ENCODE data around the gene IL17RB. TPM values are rescaled to one million over a fixed set of nuclear protein-coding genes. Genes with fewer than 3 reads are reported as not detected.

Gene IL17RB
- total RNA-seq, 1 donor from 2014 or later, result 12.4 TPM

DNA sequence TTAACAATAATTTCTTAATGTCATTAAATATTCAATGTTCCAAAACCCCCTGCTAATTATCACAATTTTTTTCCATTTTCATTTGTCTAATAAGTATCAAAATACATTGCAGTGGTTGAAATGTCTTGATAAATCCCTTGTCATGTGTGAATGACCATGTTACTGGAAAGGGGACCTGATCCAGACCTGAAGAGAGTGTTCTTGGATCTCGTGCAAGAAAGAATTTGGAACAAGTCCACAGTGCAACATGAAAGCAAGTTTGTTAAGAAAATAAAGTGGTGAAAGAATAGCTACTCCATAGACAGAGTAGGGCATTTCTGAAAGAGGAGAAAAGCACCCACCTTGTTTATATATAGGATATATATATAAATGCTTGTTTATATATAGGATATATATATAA lies 55.7 kb downstream of the IL17RB start:
- DNase-seq (no peak), ATAC-seq (no peak)
- H3K4me1 ChIP-seq, result peaks cover 4% of the 10 kb centered on the region
- TF ChIP-seq, protein P1, sequence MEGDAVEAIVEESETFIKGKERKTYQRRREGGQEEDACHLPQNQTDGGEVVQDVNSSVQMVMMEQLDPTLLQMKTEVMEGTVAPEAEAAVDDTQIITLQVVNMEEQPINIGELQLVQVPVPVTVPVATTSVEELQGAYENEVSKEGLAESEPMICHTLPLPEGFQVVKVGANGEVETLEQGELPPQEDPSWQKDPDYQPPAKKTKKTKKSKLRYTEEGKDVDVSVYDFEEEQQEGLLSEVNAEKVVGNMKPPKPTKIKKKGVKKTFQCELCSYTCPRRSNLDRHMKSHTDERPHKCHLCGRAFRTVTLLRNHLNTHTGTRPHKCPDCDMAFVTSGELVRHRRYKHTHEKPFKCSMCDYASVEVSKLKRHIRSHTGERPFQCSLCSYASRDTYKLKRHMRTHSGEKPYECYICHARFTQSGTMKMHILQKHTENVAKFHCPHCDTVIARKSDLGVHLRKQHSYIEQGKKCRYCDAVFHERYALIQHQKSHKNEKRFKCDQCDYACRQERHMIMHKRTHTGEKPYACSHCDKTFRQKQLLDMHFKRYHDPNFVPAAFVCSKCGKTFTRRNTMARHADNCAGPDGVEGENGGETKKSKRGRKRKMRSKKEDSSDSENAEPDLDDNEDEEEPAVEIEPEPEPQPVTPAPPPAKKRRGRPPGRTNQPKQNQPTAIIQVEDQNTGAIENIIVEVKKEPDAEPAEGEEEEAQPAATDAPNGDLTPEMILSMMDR (IDR thresholded peaks at IDR 0.05), result no peak
- H3K4me3 ChIP-seq, result no peak overlapping the region
- no peak overlapping the region for H3K27ac ChIP-seq
- intact Hi-C loops (cut with DNase I), result no loop called here
- H3K36me3 ChIP-seq, result no peaks in the 10 kb centered on the region
- peaks cover 24% of the 10 kb centered on the region for H3K27me3 ChIP-seq
- H3K9me3 ChIP-seq, result no peaks in the 10 kb centered on the region

DNA sequence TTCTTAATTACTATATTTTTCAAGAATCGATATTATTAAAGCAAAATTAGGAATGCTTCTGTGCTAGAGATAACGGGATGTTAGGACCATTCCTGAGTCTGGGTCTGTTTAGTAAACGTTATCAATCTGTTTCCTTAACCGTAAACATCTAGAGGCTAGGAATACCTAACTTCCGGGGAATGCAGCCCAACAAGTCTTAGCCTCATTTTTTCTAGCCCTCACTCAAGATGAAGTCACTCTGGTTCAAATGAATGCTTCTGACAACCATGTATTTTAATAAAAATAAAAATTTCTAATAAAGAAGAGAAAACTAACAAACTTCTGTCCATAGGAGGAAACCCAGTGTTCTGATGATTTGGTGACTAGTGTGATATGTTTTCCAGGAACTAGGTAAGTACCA lies 56.3 kb downstream of the IL17RB start:
- intact Hi-C loops (cut with DNase I), result no loop called here
- no peak for DNase-seq
- H3K4me3 ChIP-seq, result no peak overlapping the region
- ATAC-seq, result no peak
- H3K4me1 ChIP-seq, result peaks cover 4% of the 10 kb centered on the region
- H3K27ac ChIP-seq, result no peak overlapping the region
- TF ChIP-seq, protein P1 (IDR thresholded peaks at IDR 0.05), result no peak
- no peaks in the 10 kb centered on the region for H3K36me3 ChIP-seq
- peaks cover 19% of the 10 kb centered on the region for H3K27me3 ChIP-seq
- H3K9me3 ChIP-seq, result no peaks in the 10 kb centered on the region

DNA sequence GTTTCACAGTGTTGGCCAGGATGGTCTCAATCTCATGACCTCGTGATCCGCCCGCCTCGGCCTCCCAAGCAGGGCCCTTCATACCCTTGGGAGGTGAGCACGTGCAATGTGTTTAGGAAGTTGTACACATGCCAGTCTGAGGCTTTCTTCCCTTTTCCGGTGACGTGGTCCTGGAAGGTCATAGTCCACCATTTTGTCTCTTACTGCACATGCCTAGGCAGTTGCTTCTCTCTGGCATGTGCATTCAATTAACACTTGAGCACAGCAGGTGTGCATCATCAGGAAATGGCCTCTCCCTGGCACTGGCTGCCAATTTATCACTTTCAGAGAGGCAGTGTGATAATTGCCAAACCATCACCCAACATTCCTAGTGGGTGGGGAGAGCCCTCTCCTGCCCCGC lies 67.0 kb downstream of the IL17RB start:
- TF ChIP-seq, protein P1 (IDR thresholded peaks at IDR 0.05), result no peak
- ATAC-seq, result no peak
- Histone ChIP-seq H3K4me3 (no peak overlapping the region), H3K36me3 (no peaks in the 10 kb centered on the region), H3K27ac (no peak overlapping the region), H3K27me3 (peaks cover 19% of the 10 kb centered on the region), H3K4me1 (no peaks in the 10 kb centered on the region), H3K9me3 (no peaks in the 10 kb centered on the region)
- no peak for DNase-seq
- intact Hi-C loops (cut with DNase I), result no loop called here

Other genes starting within 250 kb of the IL17RB start
- 10.9 TPM for gene CHDH, start 149 bp upstream of the IL17RB start, total RNA-seq
- gene ACTR8, start 35.6 kb downstream of the IL17RB start, total RNA-seq, result 22.8 TPM
- gene SELENOK, start 45.3 kb downstream of the IL17RB start, total RNA-seq, result 44.5 TPM